HG03135 (cell line): ENCODE measurements around the gene CCDC40.
A peak's percentile ranks its signal among the peaks of the same experiment; 100 is the strongest.

Experiments used
- ATAC-seq: cut with Tn5 transposase; IDR thresholded peaks from one replicate; pipeline ENCODE4 v1.9.1; 2021; ENCODE audit warnings: mild to moderate bottlenecking, moderate library complexity; ENCODE audit not compliant: unreplicated experiment

CCDC40 gene

GRCh38 chr17:80130992-80131391 lies 94.5 kb downstream of the CCDC40 start:
- no peak for ATAC-seq

- no peak for ATAC-seq
Measured at GRCh38 chr17:80132906-80133625, 96.6 kb downstream of the CCDC40 start.

DNA sequence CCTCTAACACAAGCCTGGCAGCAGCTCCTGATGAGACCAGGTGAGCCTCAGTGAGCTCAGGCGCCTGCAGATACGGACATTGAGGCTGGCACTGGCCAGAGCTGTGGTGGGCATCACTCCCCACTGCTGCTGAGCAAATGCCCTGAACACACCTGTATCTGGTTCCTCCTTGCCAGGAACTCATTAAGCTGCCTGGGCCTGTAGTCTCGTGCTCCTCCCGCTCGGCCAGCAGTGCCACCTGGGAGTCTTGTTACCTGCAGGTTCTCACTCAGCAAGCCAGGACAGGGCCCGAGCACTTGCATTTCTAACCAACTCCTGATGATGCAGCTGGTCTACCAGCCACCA lies 97.2 kb downstream of the CCDC40 start:
- no peak for ATAC-seq

DNA sequence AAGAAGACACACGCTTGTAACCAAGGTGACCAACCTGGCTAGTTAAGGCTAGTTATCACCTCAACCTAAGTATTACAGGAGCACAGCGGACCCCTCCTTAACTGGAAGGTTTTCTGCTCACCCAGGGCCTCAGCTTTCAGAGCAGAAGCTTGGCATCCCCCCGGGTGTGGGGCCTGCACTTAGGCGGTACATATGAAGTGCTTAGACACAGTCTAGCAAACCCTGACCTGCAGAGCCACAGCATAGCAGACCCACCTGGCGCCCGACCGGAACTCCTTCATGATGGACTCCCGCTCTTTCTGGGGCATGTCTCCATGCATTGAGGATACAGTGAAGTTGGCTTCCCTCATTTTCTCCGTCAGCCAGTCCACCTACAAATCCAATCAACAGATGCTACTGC lies 100.7 kb downstream of the CCDC40 start:
- no peak for ATAC-seq

- no peak for ATAC-seq
Measured at GRCh38 chr17:80138856-80139426, 102.5 kb downstream of the CCDC40 start.

DNA sequence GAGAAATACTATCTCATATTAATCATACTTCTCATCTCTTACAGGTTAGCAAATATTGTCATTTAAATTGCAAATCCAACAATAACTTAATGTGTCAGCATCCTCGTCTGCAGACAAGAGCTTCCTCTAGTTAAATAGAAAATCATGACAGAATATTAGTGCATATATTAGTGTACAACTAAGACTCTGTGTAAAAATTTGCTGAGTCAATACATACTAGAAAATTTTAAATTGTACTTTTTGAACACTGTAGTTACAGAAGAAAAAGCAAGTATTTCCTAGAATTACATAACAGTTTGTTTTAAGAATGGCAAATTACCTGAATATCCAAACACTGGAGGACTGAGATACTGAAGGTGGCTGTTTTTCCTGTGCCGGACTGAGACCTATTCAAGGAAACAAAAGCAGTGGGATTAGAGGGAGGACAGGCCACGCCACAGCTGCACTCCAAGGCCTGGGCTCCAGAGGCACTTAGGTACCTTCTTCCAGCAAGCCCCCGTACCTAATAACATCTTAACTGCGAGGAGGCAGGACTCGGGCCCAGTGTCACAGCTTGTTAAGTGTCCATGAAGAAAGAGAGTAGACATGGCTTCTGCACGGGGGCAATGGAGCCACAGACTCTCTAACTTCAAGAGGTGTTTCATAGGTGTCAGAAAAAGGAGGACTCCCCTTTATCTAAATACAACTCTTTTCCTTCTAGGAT lies 105.2 kb downstream of the CCDC40 start:
- ATAC-seq: no peak

DNA sequence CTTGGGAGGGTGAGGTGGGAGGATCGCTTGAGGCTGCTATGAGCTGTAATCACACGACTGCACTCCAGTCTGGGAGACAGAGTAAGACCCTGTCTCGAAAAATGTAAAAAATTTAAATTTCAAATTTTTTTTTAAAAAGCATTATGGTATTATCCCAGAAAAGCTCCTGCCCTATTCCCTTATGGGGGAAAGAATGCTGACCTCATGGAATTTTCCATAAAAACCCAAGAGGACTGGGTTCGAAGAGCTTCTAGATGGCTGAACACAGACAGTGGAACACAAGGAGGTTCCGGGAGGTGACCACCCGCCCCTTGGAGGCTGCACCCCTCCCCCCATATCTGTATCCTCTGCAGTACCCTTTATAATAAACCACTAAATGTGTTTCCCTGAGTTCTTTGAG lies 106.5 kb downstream of the CCDC40 start:
- ATAC-seq: no peak

GRCh38 chr17:80145076-80146075 lies 108.9 kb downstream of the CCDC40 start:
- ATAC-seq: no peak

DNA sequence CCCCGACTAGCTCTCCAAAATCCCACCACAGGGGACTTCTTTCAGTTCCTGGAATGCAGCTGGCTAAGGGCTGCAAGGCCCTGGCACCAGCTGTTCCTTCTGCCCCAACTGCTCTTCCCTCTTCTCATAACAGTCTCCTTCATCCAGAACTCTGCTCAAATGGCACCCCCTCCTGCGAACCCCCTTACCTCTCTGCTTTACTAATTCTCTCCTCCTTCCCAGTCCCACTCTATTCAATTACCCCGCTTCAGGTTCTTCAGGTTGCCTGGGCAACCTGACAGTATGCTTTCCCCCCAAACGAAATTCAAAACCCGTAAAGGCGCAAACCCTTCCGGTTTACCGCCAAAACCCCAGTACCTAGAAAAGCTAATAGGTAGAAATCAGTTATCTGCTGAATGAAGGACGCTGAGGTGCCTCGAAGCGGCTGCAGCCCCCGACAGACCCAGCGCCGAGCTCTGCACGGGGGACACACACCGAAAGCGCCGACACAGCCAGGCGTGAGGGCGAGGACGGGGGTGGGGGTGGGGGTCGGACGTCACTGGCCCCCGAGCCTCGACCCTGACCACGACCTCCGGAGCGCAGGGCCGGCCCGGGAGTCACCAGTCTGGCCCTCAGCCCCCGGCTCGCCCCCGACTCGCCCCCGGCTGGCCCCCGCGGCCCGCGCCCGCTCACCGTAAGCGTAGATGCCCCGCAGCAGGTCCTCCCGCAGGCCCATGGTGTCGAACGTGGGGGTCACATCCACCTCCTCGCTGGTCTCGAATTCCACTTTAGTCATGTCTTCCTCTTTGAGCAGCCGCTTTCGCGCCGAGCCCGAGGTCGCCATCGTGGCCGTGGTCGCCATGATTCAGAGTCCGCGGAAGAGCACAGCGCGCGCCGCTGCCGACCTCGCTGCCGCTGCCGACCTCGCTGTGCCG lies 109.9 kb downstream of the CCDC40 start:
- peak; percentile 13 for ATAC-seq

GRCh38 chr17:80147035-80147822 lies 110.8 kb downstream of the CCDC40 start, which contains the start of gene EIF4A3:
TSS of gene EIF4A3 (minus strand) at chr17:80147128. CDS start at chr17:80146961, 167 bp downstream.
- peak; percentile 80 for ATAC-seq
